ENCODE data around the gene IQCH.

GRCh38 chr15:67385971-67386370 is 131.4 kb downstream of the IQCH start:
- TF ChIP-seq YY1 (IDR thresholded peaks at IDR 0.05; ENCODE audit: insufficient read depth, insufficient read length), result no peak
- TF ChIP-seq SUZ12 (IDR thresholded peaks at IDR 0.05; ENCODE audit: extremely low read depth, insufficient read depth, insufficient read length), result no peak
- TF ChIP-seq ZNF274 (IDR thresholded peaks at IDR 0.05; ENCODE audit: low read depth, low read length), result no peak

Measured in NT2/D1 (cell line).